Lower leg skin (tissue), 4 donors: ENCODE measurements around the gene CLDND2. TPM values are rescaled to one million over a fixed set of nuclear protein-coding genes. Genes with fewer than 3 reads are reported as not detected.
"Not testable (repeated sequence)": the region's sequence is repeated elsewhere in the genome, so short reads cannot be mapped to it uniquely, and the experiment has no call there.

Experiments
- DNase-seq, 2 donors: peaks; one replicate each; pipeline ENCODE4 v3.0.0-alpha.2; 2019; ENCODE audit warnings: low spot score in 2 of 2
- H3K4me3 ChIP-seq: fragments of 200-600 bp; sonication (generic); 2 replicates; pipeline ENCODE4 v1.5.1; 2017; ENCODE audit warnings: mild to moderate bottlenecking, low read depth; ENCODE audit not compliant: poor library complexity, severe bottlenecking
- POLR2A ChIP-seq, 2 donors: fragments of 450-650 bp; IDR thresholded peaks; one replicate each; pipeline ENCODE4 v1.6.1; 2016 to 2017; ENCODE audit warnings: antibody characterized with exemption in 2 of 2, mild to moderate bottlenecking in 1 of 2, moderate library complexity in 1 of 2
- WGBS, 2 donors: methylation state at CpG; one replicate each; pipeline ENCODE4 v1.1.5; 2018; 5-methylcytosine and 5-hydroxymethylcytosine counted together
- intact Hi-C: fragments of 100-400 bp; cut with DNase I; formaldehyde crosslinking; loops from one replicate; pipeline ENCODE4 v1.15.0; 2023; ENCODE audit warnings: low total_unique reads
- total RNA-seq, 4 donors: library from RNA; depleted of rRNA; stranded (reverse); fragments of >200 nt; gene quantifications; one replicate each; pipeline ENCODE4 v1.1.0, GENCODE V29; 2016
- TF ChIP-seq, protein P1 (sequence below), 3 donors: fragments of 450-650 bp; IDR thresholded peaks; one replicate each; pipeline ENCODE4 v1.5.1; 2016; ENCODE audit warnings: antibody characterized with exemption in 3 of 3, mild to moderate bottlenecking in 3 of 3, moderate library complexity in 2 of 3

CLDND2 gene
- total RNA-seq, 4 donors from 2014 or later, result 1.8 TPM; not detected in 3

DNA sequence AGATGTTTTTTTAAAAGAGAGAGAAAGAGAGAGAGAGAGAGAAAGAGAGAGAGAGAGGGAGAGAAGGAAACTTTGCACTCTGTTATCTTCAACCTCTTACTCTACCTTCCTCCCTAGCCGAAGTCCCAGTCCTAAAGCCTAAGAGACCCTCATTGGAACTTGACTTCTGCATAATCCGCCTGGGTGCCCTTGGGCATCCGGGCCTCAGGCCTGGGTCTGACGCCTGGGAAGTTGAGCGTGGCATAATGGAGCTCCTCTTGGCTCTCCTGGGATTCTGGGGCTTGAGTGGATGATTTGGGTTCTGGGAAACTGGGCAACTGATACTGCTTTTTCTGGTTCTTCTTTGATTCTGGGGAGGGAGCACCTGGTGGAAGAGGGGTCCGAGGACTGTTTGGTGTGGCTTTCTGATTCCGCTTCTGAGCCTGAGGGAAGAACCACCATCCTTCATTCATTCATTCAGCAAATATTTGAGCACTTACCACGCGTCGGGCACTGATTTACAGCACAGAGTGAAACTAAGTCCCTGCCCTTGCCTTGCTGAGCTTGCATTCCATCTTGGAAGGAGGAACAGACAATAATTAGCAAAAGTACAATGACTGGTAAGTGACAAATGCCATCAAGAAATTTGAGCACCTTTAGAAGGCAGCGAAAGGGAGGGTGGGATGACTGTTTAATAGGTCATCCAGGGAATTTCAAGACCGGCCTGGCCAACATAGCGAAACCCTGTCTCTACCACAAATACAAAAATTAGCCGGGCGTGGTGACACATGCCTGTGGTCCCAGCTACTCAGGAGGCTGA lies 42.3 kb upstream of the CLDND2 start:
- intact Hi-C loops, result loop anchor here (10.0 kb wide), 1 partner anchor 86 kb away; no protein-coding TSS in a partner anchor
- 92 to 94% methylated on average over 15 of the region's 15 CpGs for WGBS, 2 donors
- TF ChIP-seq, protein P1, sequence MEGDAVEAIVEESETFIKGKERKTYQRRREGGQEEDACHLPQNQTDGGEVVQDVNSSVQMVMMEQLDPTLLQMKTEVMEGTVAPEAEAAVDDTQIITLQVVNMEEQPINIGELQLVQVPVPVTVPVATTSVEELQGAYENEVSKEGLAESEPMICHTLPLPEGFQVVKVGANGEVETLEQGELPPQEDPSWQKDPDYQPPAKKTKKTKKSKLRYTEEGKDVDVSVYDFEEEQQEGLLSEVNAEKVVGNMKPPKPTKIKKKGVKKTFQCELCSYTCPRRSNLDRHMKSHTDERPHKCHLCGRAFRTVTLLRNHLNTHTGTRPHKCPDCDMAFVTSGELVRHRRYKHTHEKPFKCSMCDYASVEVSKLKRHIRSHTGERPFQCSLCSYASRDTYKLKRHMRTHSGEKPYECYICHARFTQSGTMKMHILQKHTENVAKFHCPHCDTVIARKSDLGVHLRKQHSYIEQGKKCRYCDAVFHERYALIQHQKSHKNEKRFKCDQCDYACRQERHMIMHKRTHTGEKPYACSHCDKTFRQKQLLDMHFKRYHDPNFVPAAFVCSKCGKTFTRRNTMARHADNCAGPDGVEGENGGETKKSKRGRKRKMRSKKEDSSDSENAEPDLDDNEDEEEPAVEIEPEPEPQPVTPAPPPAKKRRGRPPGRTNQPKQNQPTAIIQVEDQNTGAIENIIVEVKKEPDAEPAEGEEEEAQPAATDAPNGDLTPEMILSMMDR (IDR thresholded peaks at IDR 0.05), result no peak
- TF ChIP-seq POLR2A (IDR thresholded peaks at IDR 0.05), result no peak
- no peak overlapping the region for H3K4me3 ChIP-seq
- DNase-seq, result peak in 1 of 2 donors; percentile 56

DNA sequence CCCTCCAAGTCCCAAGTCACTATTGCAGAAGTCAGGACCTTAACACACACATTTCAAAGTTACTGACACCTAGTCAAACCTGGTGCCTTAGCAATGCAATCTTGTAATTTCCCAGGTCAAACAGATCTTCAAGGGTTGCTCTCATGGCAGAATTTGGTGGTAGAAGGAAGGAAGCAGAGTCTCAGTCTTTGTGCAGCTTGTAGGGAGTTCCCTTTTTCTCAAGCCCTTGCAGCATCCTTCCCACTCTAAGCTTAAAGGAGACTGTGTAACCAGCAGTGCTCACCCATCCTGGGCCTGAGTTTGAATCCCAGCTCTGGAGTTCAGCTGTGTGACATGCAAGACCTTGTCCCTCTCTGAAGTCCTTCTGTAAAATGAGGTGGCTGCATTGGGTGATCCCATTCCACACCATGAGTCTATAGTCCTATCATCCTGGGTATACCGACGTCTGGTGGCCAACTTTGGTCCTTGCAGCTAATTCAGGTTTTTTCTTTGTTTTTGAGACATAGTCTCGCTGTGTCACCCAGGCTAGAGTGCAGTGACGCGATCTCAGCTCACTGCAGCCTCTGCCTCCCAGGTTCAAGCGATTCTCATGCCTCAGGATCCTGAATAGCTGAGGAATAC lies 38.8 kb upstream of the CLDND2 start:
- TF ChIP-seq, protein P1 (IDR thresholded peaks at IDR 0.05), result no peak
- TF ChIP-seq POLR2A (IDR thresholded peaks at IDR 0.05), result no peak
- intact Hi-C loops, result no loop called here
- whole genome bisulfite sequencing, 2 donors, result 49 to 50% methylated on average over 6 of the region's 6 CpGs
- no peak overlapping the region for H3K4me3 ChIP-seq
- no peak for DNase-seq

DNA sequence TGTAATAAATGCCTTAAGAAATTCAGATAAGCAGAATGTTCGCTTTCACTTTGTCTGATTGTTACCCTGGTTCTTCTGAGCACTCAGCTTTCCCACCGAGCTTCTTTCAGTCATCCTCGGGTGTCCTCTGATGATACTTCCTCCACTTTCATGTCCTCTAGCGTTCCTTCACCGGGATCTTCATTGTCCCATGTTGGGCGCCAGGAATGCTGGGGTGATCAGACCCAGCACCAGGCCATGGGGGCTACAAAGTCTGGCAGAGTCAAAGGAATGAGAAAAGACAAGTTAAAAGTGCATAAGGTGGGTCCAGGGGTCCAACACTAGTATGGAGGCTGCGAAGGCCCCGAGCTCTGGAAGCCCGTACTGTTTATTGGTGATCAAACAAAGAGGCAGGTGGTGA lies 33.3 kb upstream of the CLDND2 start:
- no peak overlapping the region for H3K4me3 ChIP-seq
- intact Hi-C loops, result no loop called here
- no peak for DNase-seq
- TF ChIP-seq POLR2A (IDR thresholded peaks at IDR 0.05), result no peak
- TF ChIP-seq, protein P1 (IDR thresholded peaks at IDR 0.05), result no peak
- 86 to 88% methylated on average over 9 of the region's 9 CpGs for WGBS, 2 donors

DNA sequence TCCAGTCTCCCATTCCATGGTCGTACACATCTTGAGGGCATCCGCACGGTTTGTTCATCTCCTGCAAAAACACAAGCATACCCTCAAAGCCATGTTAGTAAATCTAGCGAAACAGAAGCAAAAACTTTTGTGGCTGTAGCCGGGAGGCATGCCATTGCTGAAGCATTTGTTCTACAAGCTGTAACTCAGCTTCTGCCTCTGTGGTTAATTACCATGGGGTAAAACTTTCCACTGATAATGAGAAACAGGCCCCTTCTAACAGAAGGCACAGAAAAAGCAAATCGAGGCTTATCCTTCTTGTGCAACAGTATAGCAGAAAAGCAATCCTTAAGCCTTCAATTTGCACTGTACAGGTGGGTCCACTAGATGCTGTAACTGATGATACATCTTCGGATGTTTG lies 31.1 kb upstream of the CLDND2 start:
- DNase-seq, H3K4me3 ChIP-seq, intact Hi-C loops: not testable (repeated sequence)
- 63 to 77% methylated on average over 7 of the region's 7 CpGs for WGBS, 2 donors

DNA sequence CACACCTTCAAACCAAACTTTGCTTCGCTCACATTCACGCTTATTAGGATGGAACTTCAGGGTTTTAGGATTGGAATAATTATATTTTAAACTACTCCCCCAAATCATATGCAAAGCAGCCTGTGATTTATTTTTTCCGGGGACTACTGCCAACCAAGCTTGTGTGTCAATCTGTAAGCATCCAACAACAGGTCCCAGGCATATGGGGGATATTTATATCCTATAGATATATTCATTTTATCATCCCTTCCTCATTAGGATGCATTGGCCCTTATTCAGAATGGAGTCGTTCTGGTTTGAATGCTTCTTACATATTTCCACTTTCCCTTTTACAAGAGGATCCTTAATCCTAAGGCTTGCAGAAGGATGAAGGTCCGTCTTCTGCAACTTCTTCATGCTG lies 30.4 kb upstream of the CLDND2 start:
- no peak for DNase-seq
- intact Hi-C loops, result no loop called here
- WGBS, 2 donors, result 74 to 81% methylated on average over 5 of the region's 5 CpGs
- H3K4me3 ChIP-seq, result no peak overlapping the region
- TF ChIP-seq, protein P1 (IDR thresholded peaks at IDR 0.05), result no peak
- no peak for TF ChIP-seq POLR2A (IDR thresholded peaks at IDR 0.05)

DNA sequence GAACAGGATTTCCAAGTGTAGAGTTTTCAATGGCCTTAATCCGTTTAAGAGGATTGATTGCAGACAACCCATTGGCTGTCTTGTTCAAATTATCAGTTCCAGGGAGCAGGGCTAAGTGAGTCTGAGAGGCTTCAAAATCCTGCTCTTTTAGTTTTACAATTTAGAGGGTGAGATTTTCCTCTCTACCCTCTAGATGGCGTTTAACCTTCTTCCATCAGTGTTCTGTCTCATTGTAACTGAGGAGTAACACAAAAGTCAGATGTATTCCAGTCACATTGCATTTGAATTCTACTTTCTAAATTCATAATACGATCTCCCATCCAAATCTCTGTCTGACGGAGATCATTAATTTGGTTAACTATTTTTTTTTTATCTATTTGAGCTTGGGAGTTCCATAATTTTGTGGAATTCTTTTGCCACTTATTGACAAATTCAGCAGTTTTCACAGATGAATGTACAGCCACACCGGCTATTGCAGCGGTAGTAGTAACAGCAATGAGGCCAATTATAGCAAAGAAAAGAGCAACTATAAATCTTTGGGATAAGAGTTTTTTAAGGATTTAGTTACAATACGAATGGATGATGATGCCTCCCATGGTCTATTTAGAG lies 29.4 kb upstream of the CLDND2 start:
- 32 to 38% methylated on average over 7 of the region's 7 CpGs for WGBS, 2 donors
- no peak for TF ChIP-seq POLR2A (IDR thresholded peaks at IDR 0.05)
- TF ChIP-seq, protein P1 (IDR thresholded peaks at IDR 0.05), result no peak
- no peak overlapping the region for H3K4me3 ChIP-seq
- intact Hi-C loops, result no loop called here
- no peak for DNase-seq

DNA sequence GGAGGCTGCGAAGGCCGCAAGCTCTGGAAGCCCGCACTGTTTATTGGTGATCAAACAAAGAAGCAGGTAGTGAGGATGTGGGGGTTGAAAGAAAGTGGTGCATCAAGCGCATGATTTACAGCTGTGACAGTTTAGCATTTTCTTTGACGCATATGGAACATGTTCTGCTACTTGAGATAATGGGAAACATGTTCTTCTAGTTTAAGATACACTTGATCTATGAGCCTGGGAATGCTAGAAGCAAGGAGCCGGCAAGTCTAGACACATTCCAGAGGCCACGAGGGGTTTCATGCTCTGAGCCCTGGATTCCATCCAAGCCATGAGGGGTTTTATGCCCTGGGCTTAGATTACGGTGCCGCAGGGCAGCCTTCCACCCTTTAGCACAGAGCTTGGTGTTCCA lies 28.6 kb upstream of the CLDND2 start:
- intact Hi-C loops, H3K4me3 ChIP-seq, DNase-seq: not testable (repeated sequence)
- WGBS, 2 donors, result 34 to 41% methylated on average over 9 of the region's 9 CpGs
